GM12892 (cell line): ENCODE data around the gene MUTYH.
A peak's percentile ranks its signal among the peaks of the same experiment; 100 is the strongest.
"Not testable (repeated sequence)": the region's sequence is repeated elsewhere in the genome, so short reads cannot be mapped to it uniquely, and the experiment has no call there.

ENCODE experiments used
- DNase-seq: peaks from one replicate; pipeline ENCODE4 v3.0.0; 2011; ENCODE audit not compliant: insufficient read length
- FAIRE-seq: peaks from 2 replicates; lab custom pipeline; 2011; peaks lifted over from hg19 to GRCh38; lab: Jason Lieb, UNC
- POLR2A ChIP-seq: IDR thresholded peaks from 2 replicates; pipeline ENCODE4 v1.6.1; 2011; ENCODE audit warnings: low read depth, low read length, control low read depth
- POLR2AphosphoS5 ChIP-seq: IDR thresholded peaks from 2 replicates; pipeline ENCODE4 v1.6.1; 2011; ENCODE audit warnings: low read depth, low read length, control low read depth
- TAF1 ChIP-seq: IDR thresholded peaks from 2 replicates; pipeline ENCODE4 v1.6.1; 2011; ENCODE audit warnings: low read depth, mild to moderate bottlenecking, control low read depth, low read length, borderline replicate concordance

The MUTYH gene

GRCh38 chr1:45373573-45373972 is 33.3 kb upstream of the MUTYH start:
- peak; percentile 21 for FAIRE-seq
- DNase-seq, result no peak
- no peak for TF ChIP-seq TAF1
- no peak for TF ChIP-seq POLR2A
- no peak for TF ChIP-seq POLR2AphosphoS5

GRCh38 chr1:45370575-45370974 is 30.3 kb upstream of the MUTYH start:
- TF ChIP-seq POLR2A (no peak), POLR2AphosphoS5 (no peak), TAF1 (no peak)
- peak; percentile 95 for FAIRE-seq
- no peak for DNase-seq

GRCh38 chr1:45365051-45365450 is 24.8 kb upstream of the MUTYH start:
- FAIRE-seq (peak; percentile 94), DNase-seq (no peak)
- TF ChIP-seq POLR2AphosphoS5 (no peak), POLR2A (no peak), TAF1 (no peak)

GRCh38 chr1:45364294-45364693 is 24.1 kb upstream of the MUTYH start:
- DNase-seq (no peak), FAIRE-seq (no peak)
- TF ChIP-seq TAF1 (no peak), POLR2AphosphoS5 (no peak), POLR2A (no peak)

GRCh38 chr1:45360981-45361380 is 20.7 kb upstream of the MUTYH start:
- not testable (repeated sequence) for DNase-seq
- peak; percentile 58 for FAIRE-seq

- TF ChIP-seq TAF1 (no peak), POLR2A (no peak), POLR2AphosphoS5 (no peak)
- peak; percentile 76 for FAIRE-seq
- DNase-seq, result no peak
Measured at GRCh38 chr1:45359882-45360513, 19.8 kb upstream of the MUTYH start.

- DNase-seq (no peak), FAIRE-seq (no peak)
- TF ChIP-seq POLR2A, result no peak
- no peak for TF ChIP-seq POLR2AphosphoS5
- TF ChIP-seq TAF1, result no peak
Measured at GRCh38 chr1:45356186-45356585, 15.9 kb upstream of the MUTYH start.

- no peak for DNase-seq
- FAIRE-seq, result no peak
- no peak for TF ChIP-seq POLR2A
- TF ChIP-seq TAF1, result no peak
- TF ChIP-seq POLR2AphosphoS5, result no peak
Measured at GRCh38 chr1:45355683-45356082, 15.4 kb upstream of the MUTYH start.

- DNase-seq, result no peak
- TF ChIP-seq POLR2A (no peak), TAF1 (no peak), POLR2AphosphoS5 (no peak)
- FAIRE-seq, result no peak
Measured at GRCh38 chr1:45354838-45355237, 14.6 kb upstream of the MUTYH start.

GRCh38 chr1:45353685-45354084 is 13.4 kb upstream of the MUTYH start:
- TF ChIP-seq POLR2AphosphoS5, result no peak
- no peak for TF ChIP-seq TAF1
- TF ChIP-seq POLR2A, result no peak
- DNase-seq, result no peak
- no peak for FAIRE-seq

- FAIRE-seq, result no peak
- no peak for TF ChIP-seq POLR2A
- no peak for TF ChIP-seq TAF1
- DNase-seq, result no peak
Measured at GRCh38 chr1:45351508-45351907, 11.3 kb upstream of the MUTYH start.

GRCh38 chr1:45348966-45349677 is 8.9 kb upstream of the MUTYH start:
- DNase-seq (no peak), FAIRE-seq (no peak)
- TF ChIP-seq POLR2A, result no peak
- no peak for TF ChIP-seq POLR2AphosphoS5
- no peak for TF ChIP-seq TAF1

- no peak for DNase-seq
- FAIRE-seq, result no peak
- no peak for TF ChIP-seq POLR2A
- TF ChIP-seq TAF1, result no peak
- no peak for TF ChIP-seq POLR2AphosphoS5
Measured at GRCh38 chr1:45348609-45348965, 8.3 kb upstream of the MUTYH start.
